B cell (primary cell): ENCODE data around the gene CORO2A. TPM values are rescaled to one million over a fixed set of nuclear protein-coding genes. Genes with fewer than 3 reads are reported as not detected.

Experiments
- ATAC-seq: fragments of 200-7000 bp; cut with Tn5 transposase; one replicate; pipeline ENCODE4 v1.10.0; 2021; ENCODE audit warnings: low read depth, mild to moderate bottlenecking, moderate number of reproducible peaks, moderate library complexity
- CTCF ChIA-PET: fragments of 350-600 bp; sonication (Branson Sonifier 250); formaldehyde crosslinking; loops from one replicate; lab custom pipeline; 2021; ENCODE audit warnings: antibody characterized with exemption, inconsistent platforms; lab: Charles Lee
- POLR2A ChIA-PET: fragments of 350-600 bp; sonication (Branson Sonifier 250); formaldehyde crosslinking; loops from one replicate; lab custom pipeline; 2021; ENCODE audit warnings: antibody characterized with exemption; lab: Charles Lee
- DNase-seq: peaks from one replicate; pipeline ENCODE4 v3.0.0; 2013
- H2AFZ ChIP-seq: 2 replicates; pipeline ENCODE4 v1.6.1; 2012; ENCODE audit warnings: mild to moderate bottlenecking, low read depth, low read length; ENCODE audit not compliant: insufficient read depth, poor library complexity, severe bottlenecking
- H3K27ac ChIP-seq, 2 donors: 1 replicate in 1 of 2; 2 replicates in 1 of 2; pipeline ENCODE4 v1.5.1; 2012 to 2013; ENCODE audit warnings: low read length in 2 of 2, mild to moderate bottlenecking in 2 of 2, moderate library complexity in 1 of 2
- H3K27me3 ChIP-seq, 4 experiments: fragments of 200-600 bp in 1 of 4; sonication (generic) in 1 of 4; replicated peaks in 1 of 4; 1 replicate in 2 of 4; 2 replicates in 2 of 4; pipeline versions ENCODE4 v1.6.1 to v1.7.0; 2013 to 2016; ENCODE audit warnings: low read length in 3 of 4, mild to moderate bottlenecking in 2 of 4, mixed read lengths in 1 of 4, moderate library complexity in 1 of 4; ENCODE audit not compliant: insufficient read depth in 4 of 4, control insufficient read depth in 3 of 4; ENCODE audit errors: control extremely low read depth in 1 of 4
- H3K36me3 ChIP-seq, 2 experiments: replicated peaks in 1 of 2; 1 replicate in 1 of 2; 2 replicates in 1 of 2; pipeline versions ENCODE4 v1.6.1 to v1.7.1; 2013; ENCODE audit warnings: low read length in 1 of 2; ENCODE audit not compliant: insufficient read depth in 2 of 2, control insufficient read depth in 1 of 2; ENCODE audit errors: control extremely low read depth in 1 of 2, extremely low read depth in 1 of 2
- H3K4me1 ChIP-seq, 2 donors: fragments of 200-600 bp in 1 of 2; sonication (generic) in 1 of 2; 1 replicate in 1 of 2; 2 replicates in 1 of 2; pipeline versions ENCODE4 v1.5.1 to v1.6.1; 2013 to 2017; ENCODE audit warnings: low read length in 2 of 2; ENCODE audit not compliant: control insufficient read depth in 2 of 2, insufficient read depth in 2 of 2
- H3K4me2 ChIP-seq: replicated peaks from 2 replicates; pipeline ENCODE3; 2012; ENCODE audit warnings: mild to moderate bottlenecking, low read depth, low read length; ENCODE audit not compliant: poor library complexity, severe bottlenecking
- H3K4me3 ChIP-seq, 5 experiments: fragments of 200-600 bp in 1 of 5; sonication (generic) in 1 of 5; 1 replicate in 3 of 5; 2 replicates in 2 of 5; pipeline versions ENCODE4 v1.5.1 to v1.7.0; 2011 to 2016; ENCODE audit warnings: low read length in 4 of 5, mild to moderate bottlenecking in 4 of 5, low read depth in 2 of 5, control low read depth in 1 of 5, moderate library complexity in 1 of 5; ENCODE audit not compliant: insufficient read depth in 1 of 5; ENCODE audit errors: control extremely low read depth in 1 of 5, extremely low read depth in 1 of 5
- H3K79me2 ChIP-seq: fragments of 200-600 bp; sonication (generic); one replicate; pipeline ENCODE4 v1.6.0; 2016; ENCODE audit warnings: low read length; ENCODE audit not compliant: control insufficient read depth, insufficient read depth
- H3K9ac ChIP-seq: fragments of 200-600 bp; sonication (generic); 2 replicates; pipeline ENCODE4 v1.6.1; 2017; ENCODE audit warnings: mild to moderate bottlenecking, low read length, moderate library complexity
- H3K9me3 ChIP-seq, 3 donors: one replicate each; pipeline versions ENCODE4 v1.6.1 to v1.7.1; 2013; ENCODE audit warnings: low read length in 2 of 3; ENCODE audit not compliant: control insufficient read depth in 2 of 3, insufficient read depth in 1 of 3; ENCODE audit errors: control extremely low read depth in 1 of 3
- H4K20me1 ChIP-seq: 2 replicates; pipeline ENCODE4 v1.6.0; 2012; ENCODE audit warnings: mild to moderate bottlenecking, low read length; ENCODE audit not compliant: insufficient read depth, control insufficient read depth, poor library complexity, severe bottlenecking
- H3K27ac Mint-ChIP-seq: one replicate; pipeline ENCODE4 v1.8.0; 2021; ENCODE audit warnings: mixed read lengths
- H3K27me3 Mint-ChIP-seq: one replicate; pipeline ENCODE4 v1.8.0; 2021; ENCODE audit warnings: mixed read lengths
- H3K4me1 Mint-ChIP-seq: one replicate; pipeline ENCODE4 v1.8.0; 2021; ENCODE audit warnings: mixed read lengths
- H3K4me3 Mint-ChIP-seq: one replicate; pipeline ENCODE4 v1.8.0; 2021; ENCODE audit warnings: mixed read lengths
- H3K9me3 Mint-ChIP-seq: one replicate; pipeline ENCODE4 v1.8.0; 2022; ENCODE audit warnings: mixed read lengths; ENCODE audit not compliant: insufficient read depth
- EZH2 ChIP-seq: IDR thresholded peaks from 2 replicates; pipeline ENCODE4 v1.6.1; 2012; ENCODE audit warnings: borderline replicate concordance, low read depth, mild to moderate bottlenecking, moderate library complexity, low read length; ENCODE audit not compliant: insufficient read depth, poor library complexity, severe bottlenecking
- WGBS: methylation state at CpG from one replicate; pipeline ENCODE4 v1.1.5; 2013; ENCODE audit warnings: missing lambda C conversion rate; ENCODE audit not compliant: insufficient coverage; 5-methylcytosine and 5-hydroxymethylcytosine counted together
- intact Hi-C: fragments of 100-400 bp; cut with micrococcal nuclease; formaldehyde crosslinking; loops from one replicate; pipeline ENCODE4 v1.10.0; 2022
- polyA plus RNA-seq: library from polyadenylated mRNA; depleted of rRNA; stranded (reverse); fragments of >200 nt; gene quantifications from 2 replicates; pipeline ENCODE4 v1.2.3, GENCODE V29; 2012
- total RNA-seq, 2 donors: library from RNA; stranded (reverse); fragments of 120-200 nt in 1 of 2; gene quantifications; 1 replicate in 1 of 2; 2 replicates in 1 of 2; pipeline versions ENCODE4 v1.2.3 to v1.2.4, GENCODE V29; 2013 to 2022
- TF ChIP-seq, protein P1 (sequence below): fragments of 200-600 bp; IDR thresholded peaks from one replicate; pipeline ENCODE4 v1.8.0; 2022; ENCODE audit warnings: antibody characterized with exemption, mild to moderate bottlenecking

CORO2A gene
- total and polyA plus RNA-seq, 2 donors (not counting 1 experiment from before 2014, with no cell fraction given), result 1.1 to 2.0 TPM

- H3K27ac ChIP-seq, result no peak overlapping the region
- H2AFZ ChIP-seq, result no peak overlapping the region
- ATAC-seq (no peak), DNase-seq (no peak)
- H3K27me3 ChIP-seq, result no peaks in the 10 kb centered on the region
- POLR2A ChIA-PET, result no interaction called here
- WGBS, result no CpG with 5 or more reads among the region's 1 CpG
- no peak overlapping the region for H3K9ac ChIP-seq
- Mint-ChIP-seq H3K27me3 (no peaks in the 10 kb centered on the region), H3K9me3 (no peaks in the 10 kb centered on the region), H3K4me3 (no peak overlapping the region), H3K27ac (no peak overlapping the region), H3K4me1 (peaks cover 2% of the 10 kb centered on the region)
- no peaks in the 10 kb centered on the region for H3K9me3 ChIP-seq
- no peaks in the 10 kb centered on the region for H3K4me1 ChIP-seq
- peaks cover 0 to 9% of the 10 kb centered on the region in 2 experiments for H3K36me3 ChIP-seq
- TF ChIP-seq, protein P1, sequence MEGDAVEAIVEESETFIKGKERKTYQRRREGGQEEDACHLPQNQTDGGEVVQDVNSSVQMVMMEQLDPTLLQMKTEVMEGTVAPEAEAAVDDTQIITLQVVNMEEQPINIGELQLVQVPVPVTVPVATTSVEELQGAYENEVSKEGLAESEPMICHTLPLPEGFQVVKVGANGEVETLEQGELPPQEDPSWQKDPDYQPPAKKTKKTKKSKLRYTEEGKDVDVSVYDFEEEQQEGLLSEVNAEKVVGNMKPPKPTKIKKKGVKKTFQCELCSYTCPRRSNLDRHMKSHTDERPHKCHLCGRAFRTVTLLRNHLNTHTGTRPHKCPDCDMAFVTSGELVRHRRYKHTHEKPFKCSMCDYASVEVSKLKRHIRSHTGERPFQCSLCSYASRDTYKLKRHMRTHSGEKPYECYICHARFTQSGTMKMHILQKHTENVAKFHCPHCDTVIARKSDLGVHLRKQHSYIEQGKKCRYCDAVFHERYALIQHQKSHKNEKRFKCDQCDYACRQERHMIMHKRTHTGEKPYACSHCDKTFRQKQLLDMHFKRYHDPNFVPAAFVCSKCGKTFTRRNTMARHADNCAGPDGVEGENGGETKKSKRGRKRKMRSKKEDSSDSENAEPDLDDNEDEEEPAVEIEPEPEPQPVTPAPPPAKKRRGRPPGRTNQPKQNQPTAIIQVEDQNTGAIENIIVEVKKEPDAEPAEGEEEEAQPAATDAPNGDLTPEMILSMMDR, result no peak
- no peak for TF ChIP-seq EZH2
- no peak overlapping the region for H3K4me3 ChIP-seq
- no peaks in the 10 kb centered on the region for H4K20me1 ChIP-seq
- H3K79me2 ChIP-seq, result no peaks in the 10 kb centered on the region
- H3K4me2 ChIP-seq, result no peak overlapping the region
- CTCF ChIA-PET, result no interaction called here
- intact Hi-C loops, result no loop called here
Observed at GRCh38 chr9:98226516-98226915, 34.1 kb upstream of the CORO2A start.

- ATAC-seq (no peak), DNase-seq (no peak)
- intact Hi-C loops, result no loop called here
- H3K36me3 ChIP-seq, result peaks cover 0 to 14% of the 10 kb centered on the region in 2 experiments
- no peaks in the 10 kb centered on the region for H3K27me3 ChIP-seq
- no peak overlapping the region for H2AFZ ChIP-seq
- ChIA-PET CTCF (no interaction called here), POLR2A (no interaction called here)
- Mint-ChIP-seq H3K4me1 (no peaks in the 10 kb centered on the region), H3K9me3 (no peaks in the 10 kb centered on the region), H3K27me3 (no peaks in the 10 kb centered on the region), H3K27ac (no peak overlapping the region), H3K4me3 (no peak overlapping the region)
- 96% methylated on average over 4 of the region's 6 CpGs for WGBS
- no peaks in the 10 kb centered on the region for H4K20me1 ChIP-seq
- no peak for TF ChIP-seq EZH2
- TF ChIP-seq, protein P1, result no peak
- no peaks in the 10 kb centered on the region for H3K9me3 ChIP-seq
- H3K79me2 ChIP-seq, result no peaks in the 10 kb centered on the region
- H3K9ac ChIP-seq, result no peak overlapping the region
- H3K4me1 ChIP-seq, result no peaks in the 10 kb centered on the region
- H3K27ac ChIP-seq, result no peak overlapping the region
- no peak overlapping the region for H3K4me3 ChIP-seq
- H3K4me2 ChIP-seq, result no peak overlapping the region
Observed at GRCh38 chr9:98225015-98225442, 32.6 kb upstream of the CORO2A start.
